HG02840 (cell line): Measurements from ENCODE around the gene KLHL34.

Source experiments
- ATAC-seq: cut with Tn5 transposase; IDR thresholded peaks from one replicate; pipeline ENCODE4 v1.9.1; 2021; ENCODE audit warnings: mild to moderate bottlenecking, moderate library complexity, moderate number of reproducible peaks; ENCODE audit not compliant: unreplicated experiment, low FRiP score

KLHL34 gene

GRCh38 chrX:21656587-21657317, 1.4 kb downstream of the KLHL34 start:
- ATAC-seq = no peak

- no peak for ATAC-seq
These were observed 2.1 kb downstream of the KLHL34 start for GRCh38 chrX:21655901-21656586.

GRCh38 chrX:21645886-21646285, 12.2 kb downstream of the KLHL34 start:
- no peak for ATAC-seq

GRCh38 chrX:21645431-21645830, 12.7 kb downstream of the KLHL34 start:
- no peak for ATAC-seq

GRCh38 chrX:21639775-21640174, 18.4 kb downstream of the KLHL34 start:
- no peak for ATAC-seq

GRCh38 chrX:21638311-21638710, 19.8 kb downstream of the KLHL34 start:
- no peak for ATAC-seq

- no peak for ATAC-seq
These were observed 26.1 kb downstream of the KLHL34 start for GRCh38 chrX:21632027-21632426.

GRCh38 chrX:21623778-21624501, 34.2 kb downstream of the KLHL34 start:
- ATAC-seq = no peak

- no peak for ATAC-seq
These were observed 37.9 kb downstream of the KLHL34 start for GRCh38 chrX:21620234-21620633.

- ATAC-seq = no peak
These were observed 41.7 kb downstream of the KLHL34 start for GRCh38 chrX:21616386-21616785.

GRCh38 chrX:21612154-21612553, 46.0 kb downstream of the KLHL34 start:
- no peak for ATAC-seq

GRCh38 chrX:21610168-21610567, 48.0 kb downstream of the KLHL34 start:
- no peak for ATAC-seq

- ATAC-seq = no peak
These were observed 52.1 kb downstream of the KLHL34 start for GRCh38 chrX:21606002-21606401.
